ENCODE measurements around the gene ARHGAP29.

Gene ARHGAP29

GRCh38 chr1:94259635-94260289 is 22.4 kb upstream of the ARHGAP29 start:
- DNase-seq, result no peak

DNA sequence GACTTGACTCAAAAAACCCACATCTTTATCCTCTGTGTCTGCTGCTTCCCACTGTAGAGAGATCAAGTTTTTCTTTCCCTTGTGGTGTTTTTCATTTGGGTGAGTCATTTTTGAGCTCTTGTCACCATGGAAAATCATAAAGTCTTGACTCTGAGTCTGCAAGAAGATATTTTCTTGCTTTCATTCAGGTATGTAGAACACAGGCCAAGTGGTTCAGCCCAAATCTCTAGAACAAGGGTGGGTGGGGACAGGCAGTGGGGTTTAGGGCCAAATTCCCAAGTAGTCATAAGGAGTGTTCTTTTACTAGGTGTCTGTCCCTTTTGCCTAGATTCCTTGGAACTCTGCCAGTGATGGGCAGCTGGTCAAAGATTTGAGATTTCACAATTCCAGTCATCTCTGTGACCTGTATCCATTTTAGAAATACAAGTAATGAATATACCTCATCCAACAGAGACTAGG is 21.5 kb upstream of the ARHGAP29 start:
- no peak for DNase-seq

GRCh38 chr1:94257444-94257843 is 20.1 kb upstream of the ARHGAP29 start:
- DNase-seq, result no peak

DNA sequence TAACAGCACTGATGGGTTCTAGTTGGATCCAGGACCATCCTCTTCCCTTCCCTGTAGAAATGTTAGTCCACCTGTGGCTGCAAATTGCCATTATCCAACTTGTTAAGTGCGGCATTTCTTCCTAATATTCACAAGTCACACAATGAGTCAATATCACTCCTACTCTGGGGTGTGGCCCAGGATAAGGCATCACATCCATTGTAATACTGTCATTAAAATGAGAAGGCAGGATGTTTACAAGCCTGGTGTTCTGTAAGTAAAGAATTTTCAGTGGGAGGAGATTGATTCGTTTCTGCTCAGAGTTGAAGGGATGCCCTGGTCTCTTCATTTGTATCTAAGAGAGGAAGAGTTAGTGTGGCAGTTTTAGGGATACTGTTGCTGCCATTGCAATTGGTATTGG is 18.1 kb upstream of the ARHGAP29 start:
- DNase-seq, result no peak

- no peak for DNase-seq
Observed at GRCh38 chr1:94254073-94254810, 16.9 kb upstream of the ARHGAP29 start.

DNA sequence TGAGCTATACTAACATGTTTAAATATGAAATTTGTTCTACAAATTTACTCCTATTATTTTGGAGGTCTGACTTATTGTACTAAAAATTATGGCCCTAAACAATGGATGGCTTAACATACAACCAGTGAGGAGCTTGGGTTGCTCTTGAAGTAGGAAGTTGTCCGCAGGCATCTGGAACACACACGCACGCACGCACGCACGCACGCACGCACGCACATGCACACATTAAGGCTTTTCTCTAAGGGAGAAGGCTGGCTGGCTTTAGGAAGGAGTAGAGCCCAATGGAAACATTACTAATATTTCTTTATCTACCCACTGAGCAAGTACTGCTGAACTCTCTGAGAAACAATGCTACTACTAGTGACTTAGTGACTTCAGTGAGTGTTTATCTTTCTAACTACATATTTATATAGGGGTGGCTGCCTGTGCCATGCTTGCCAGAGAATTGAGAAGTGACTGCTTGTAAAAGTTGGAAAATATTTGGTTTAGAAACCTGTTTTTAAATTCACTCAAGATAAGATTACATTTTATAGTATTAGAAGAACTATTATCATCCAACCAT is 16.2 kb upstream of the ARHGAP29 start:
- no peak for DNase-seq

GRCh38 chr1:94250341-94250740 is 13.0 kb upstream of the ARHGAP29 start:
- DNase-seq, result no peak

GRCh38 chr1:94248956-94249688 is 11.7 kb upstream of the ARHGAP29 start:
- no peak for DNase-seq

DNA sequence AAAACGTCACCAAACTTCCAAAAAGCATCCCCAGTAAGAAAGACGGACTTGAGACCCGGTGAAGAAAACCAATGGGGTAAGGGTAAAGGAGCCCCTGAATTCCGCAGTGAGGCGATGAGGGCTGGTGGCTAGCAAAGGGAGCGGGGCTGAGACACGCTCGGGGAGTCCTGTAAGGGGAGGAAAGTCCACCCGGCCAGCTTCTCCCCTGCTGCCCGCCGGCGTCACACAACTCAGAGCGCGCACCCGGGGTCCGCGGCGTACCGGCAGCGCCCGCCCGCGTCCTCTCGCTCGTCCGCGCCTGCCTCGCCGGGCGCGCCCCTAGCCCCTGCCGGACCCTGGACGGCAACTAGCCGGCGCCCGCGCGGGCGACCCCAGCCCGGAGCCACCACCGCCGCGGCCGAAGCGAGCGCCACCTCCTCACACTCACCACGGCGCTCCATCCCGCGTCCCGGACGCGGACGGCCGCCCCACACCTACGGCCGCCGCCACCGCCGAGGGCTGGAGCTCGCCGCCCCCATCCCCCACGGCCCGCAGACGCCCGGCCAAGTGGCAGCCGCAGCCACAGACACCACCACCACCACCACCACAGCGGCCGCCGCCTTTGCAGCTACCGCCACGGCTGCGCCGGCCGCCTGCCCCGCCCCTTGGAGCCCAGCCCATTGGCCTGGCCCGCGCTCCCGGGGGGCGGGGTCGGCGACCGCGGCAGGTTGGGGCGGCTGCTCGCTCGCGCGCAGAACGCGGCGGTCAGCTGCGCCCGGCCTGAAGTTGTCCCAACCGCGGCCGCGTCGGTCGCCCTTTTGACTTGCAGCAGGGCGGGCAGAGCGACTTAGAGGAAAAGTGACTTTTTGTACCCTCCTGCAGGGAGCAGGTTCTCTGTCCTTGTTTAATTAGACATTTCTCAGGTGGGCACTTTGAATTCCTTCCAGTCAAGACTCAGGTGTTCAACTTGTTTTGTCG is 10.0 kb upstream of the ARHGAP29 start:
- peak; percentile 74 for DNase-seq

DNA sequence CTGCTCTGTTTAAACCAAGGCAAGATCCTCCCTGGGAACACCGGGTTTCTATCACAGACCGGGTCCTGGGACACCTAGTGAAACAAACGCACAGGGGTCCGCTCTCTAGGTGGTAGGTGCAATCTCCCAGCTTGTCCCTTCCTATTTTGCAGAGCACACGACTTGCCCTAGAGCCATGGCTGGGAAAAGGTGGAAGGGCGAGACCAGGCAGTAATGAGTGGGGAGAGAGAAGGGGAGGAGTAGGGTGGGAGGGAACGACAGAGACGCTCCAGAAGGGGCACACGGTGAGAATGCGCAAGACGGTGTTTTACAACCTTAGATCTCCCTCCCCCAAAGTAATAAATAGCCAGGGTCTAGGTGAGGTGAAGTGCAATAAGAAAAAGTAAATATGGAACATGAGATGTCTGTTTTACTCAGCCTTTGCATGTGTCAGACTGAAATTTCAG is 9.3 kb upstream of the ARHGAP29 start:
- no peak for DNase-seq

DNA sequence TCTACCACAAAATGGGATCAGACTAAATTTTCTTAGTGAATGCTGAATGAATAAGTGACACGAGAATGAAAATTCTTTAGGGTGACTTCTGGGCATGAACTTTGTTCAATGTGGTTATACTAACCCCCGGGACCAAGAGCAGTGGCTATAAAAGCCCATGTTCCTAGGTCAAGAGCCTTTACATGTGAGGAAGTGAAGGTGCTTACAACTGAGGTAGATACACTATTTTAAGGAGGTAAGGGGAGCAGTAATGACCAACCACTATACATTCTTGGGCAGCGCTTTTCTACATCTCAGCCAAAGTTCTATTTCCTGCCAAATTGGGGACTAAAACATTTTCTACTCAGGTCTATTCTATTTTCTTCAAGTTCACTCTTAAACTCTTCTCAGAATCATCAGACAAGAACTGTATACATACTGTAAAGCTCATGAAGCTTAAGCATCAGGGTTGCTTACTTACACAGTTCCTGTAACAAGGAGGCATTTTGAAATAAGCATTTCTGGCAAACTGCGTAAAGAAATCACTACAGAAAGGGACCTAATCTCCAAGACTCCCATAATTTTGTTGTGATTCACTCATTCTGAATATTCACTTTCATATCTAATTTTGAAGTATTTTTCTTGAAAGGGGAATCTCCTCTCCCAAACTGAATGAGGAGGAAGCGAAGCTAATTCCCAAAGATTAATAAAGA is 8.5 kb upstream of the ARHGAP29 start:
- DNase-seq, result no peak

- DNase-seq, result no peak
Observed at GRCh38 chr1:94244816-94245215, 7.4 kb upstream of the ARHGAP29 start.

DNA sequence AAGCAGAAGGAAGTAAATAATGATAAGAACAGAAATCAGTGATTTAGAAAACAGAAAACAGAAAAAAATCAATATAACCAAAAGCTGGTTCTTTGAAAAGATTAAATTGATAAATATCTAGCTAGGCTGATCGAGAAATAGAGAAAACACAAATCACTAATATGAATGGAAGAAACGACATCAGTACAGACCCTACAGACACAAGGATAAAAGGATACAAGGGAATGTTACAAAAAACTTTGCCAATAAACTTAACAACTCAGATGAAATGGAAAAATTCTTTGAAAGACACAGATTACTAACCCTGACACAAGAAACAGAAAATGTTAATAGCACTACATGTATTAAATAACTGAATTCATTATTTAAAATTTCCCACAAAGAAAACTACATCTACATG is 6.3 kb upstream of the ARHGAP29 start:
- no peak for DNase-seq

GRCh38 chr1:94240822-94241221 is 3.4 kb upstream of the ARHGAP29 start:
- DNase-seq, result peak; percentile 53

- DNase-seq, result no peak
Observed at GRCh38 chr1:94239796-94240195, 2.4 kb upstream of the ARHGAP29 start.

GRCh38 chr1:94239051-94239450 is 1.7 kb upstream of the ARHGAP29 start:
- DNase-seq, result no peak

DNA sequence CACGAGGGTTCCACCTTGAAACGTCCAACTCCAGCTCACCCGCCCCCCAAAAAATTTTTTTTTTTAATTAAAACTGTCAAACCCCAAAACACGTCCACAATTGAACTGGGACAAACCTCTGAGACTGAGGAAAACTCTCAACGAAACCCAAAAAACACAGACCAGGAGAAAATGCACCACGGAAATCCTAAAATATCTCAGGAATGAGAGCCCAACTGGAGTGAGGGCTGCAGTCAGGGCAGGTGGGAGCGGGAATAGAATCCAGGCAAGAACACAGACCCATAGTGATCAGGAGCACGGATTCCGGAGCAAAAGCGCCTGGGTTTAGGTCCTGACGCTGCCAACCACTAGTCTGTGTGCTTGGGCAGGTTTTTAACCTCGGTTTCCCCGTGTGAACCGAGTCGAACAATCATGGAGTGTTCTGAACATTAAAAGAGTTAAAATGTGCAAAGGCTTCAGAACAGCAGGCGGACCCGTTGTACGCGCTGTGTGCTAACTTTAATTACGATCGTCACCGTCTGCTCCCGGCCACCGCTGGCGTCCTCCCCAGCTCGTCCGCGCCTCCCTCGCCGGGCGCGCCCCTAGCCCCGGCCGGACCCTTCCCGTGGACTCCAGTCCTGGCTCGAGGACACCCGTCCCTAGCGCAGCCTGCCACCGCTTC is 624 bp downstream of the ARHGAP29 start:
- DNase-seq, result peak; percentile 57

- DNase-seq, result no peak
Observed at GRCh38 chr1:94236013-94236491, 1.3 kb downstream of the ARHGAP29 start.

GRCh38 chr1:94235189-94236012 is 2.0 kb downstream of the ARHGAP29 start:
- DNase-seq, result no peak

DNA sequence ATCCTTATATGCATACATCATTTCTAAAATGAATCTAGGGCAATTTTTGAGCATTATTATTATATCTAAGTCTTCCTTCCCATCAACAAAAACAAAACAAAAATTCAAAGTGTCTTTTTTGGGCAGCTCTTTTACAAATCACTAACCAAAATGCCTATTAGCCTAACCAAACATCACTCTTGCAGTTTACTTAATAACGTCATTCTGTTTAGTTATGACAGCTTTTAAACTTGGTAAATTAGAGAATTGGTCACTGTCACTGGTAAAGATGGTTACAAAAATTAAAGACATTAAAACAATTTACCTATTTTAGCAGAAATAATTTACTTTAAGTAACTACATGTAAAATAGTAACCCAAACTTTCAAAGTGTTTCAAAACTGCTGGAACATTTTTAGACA is 2.8 kb downstream of the ARHGAP29 start:
- no peak for DNase-seq

All from NCI-H345 (cell line).